Astrocyte of the spinal cord (primary cell): Measurements from ENCODE around the gene HPCAL1.

Experiments used
- DNase-seq: peaks from one replicate; pipeline ENCODE4 v3.0.0; 2011; ENCODE audit warnings: low read depth, low spot score
- H3K4me3 ChIP-seq: 2 replicates; pipeline ENCODE4 v1.5.1; 2011; ENCODE audit warnings: low read depth, mild to moderate bottlenecking, low read length, moderate library complexity
- CTCF ChIP-seq: IDR thresholded peaks from 2 replicates; pipeline ENCODE4 v1.5.1; 2012; ENCODE audit warnings: low read depth, mild to moderate bottlenecking, low read length, inconsistent platforms
- in situ Hi-C: cut with HindIII; loops from 2 replicates; pipeline ENCODE4 v1.10.0; 2017; ENCODE audit warnings: low sequenced_read_pairs

HPCAL1 gene

GRCh38 chr2:10427618-10427949 lies 124.9 kb downstream of the HPCAL1 start:
- no peak overlapping the region for H3K4me3 ChIP-seq
- DNase-seq = no peak
- in situ Hi-C loops = no loop called here
- TF ChIP-seq CTCF = no peak

- in situ Hi-C loops = no loop called here
- TF ChIP-seq CTCF = no peak
- H3K4me3 ChIP-seq = no peak overlapping the region
- DNase-seq = no peak
These were observed 125.7 kb downstream of the HPCAL1 start for GRCh38 chr2:10428355-10428754.

- no peak overlapping the region for H3K4me3 ChIP-seq
- in situ Hi-C loops = no loop called here
- TF ChIP-seq CTCF = no peak
- DNase-seq = no peak
These were observed 126.2 kb downstream of the HPCAL1 start for GRCh38 chr2:10428924-10429323.

GRCh38 chr2:10430886-10431622 lies 128.3 kb downstream of the HPCAL1 start:
- in situ Hi-C loops = no loop called here
- H3K4me3 ChIP-seq = no peak overlapping the region
- DNase-seq = no peak
- no peak for TF ChIP-seq CTCF

- no peak for DNase-seq
- TF ChIP-seq CTCF = no peak
- peak overlapping the region; percentile 27 for H3K4me3 ChIP-seq
- in situ Hi-C loops = no loop called here
These were observed 129.1 kb downstream of the HPCAL1 start for GRCh38 chr2:10431797-10432196.

GRCh38 chr2:10432311-10433181 lies 129.8 kb downstream of the HPCAL1 start:
- H3K4me3 ChIP-seq = peak overlapping the region; percentile 27
- in situ Hi-C loops = no loop called here
- DNase-seq = no peak
- no peak for TF ChIP-seq CTCF
